WTC11 (cell line): Measurements from ENCODE around the gene PTPN6.

ENCODE experiments used
- JUN ChIP-seq: sonication (generic); formaldehyde crosslinking; IDR thresholded peaks from 2 replicates; pipeline ENCODE4 v1.8.0; 2023; ENCODE audit warnings: mild to moderate bottlenecking, missing genetic modification reagents
- TF ChIP-seq, protein P1 (sequence below): sonication (generic); formaldehyde crosslinking; IDR thresholded peaks from 2 replicates; pipeline ENCODE4 v1.8.1; 2023; ENCODE audit warnings: mild to moderate bottlenecking, missing genetic modification reagents, moderate library complexity
- TF ChIP-seq, protein P2 (sequence below): fragments of 200-600 bp; IDR thresholded peaks from 2 replicates; pipeline ENCODE4 v1.8.0; 2022; ENCODE audit warnings: antibody characterized with exemption
- TF ChIP-seq, protein P3 (sequence below): sonication (generic); formaldehyde crosslinking; IDR thresholded peaks from 2 replicates; pipeline ENCODE4 v1.8.0; 2022; ENCODE audit warnings: mild to moderate bottlenecking, missing genetic modification reagents

DNA sequence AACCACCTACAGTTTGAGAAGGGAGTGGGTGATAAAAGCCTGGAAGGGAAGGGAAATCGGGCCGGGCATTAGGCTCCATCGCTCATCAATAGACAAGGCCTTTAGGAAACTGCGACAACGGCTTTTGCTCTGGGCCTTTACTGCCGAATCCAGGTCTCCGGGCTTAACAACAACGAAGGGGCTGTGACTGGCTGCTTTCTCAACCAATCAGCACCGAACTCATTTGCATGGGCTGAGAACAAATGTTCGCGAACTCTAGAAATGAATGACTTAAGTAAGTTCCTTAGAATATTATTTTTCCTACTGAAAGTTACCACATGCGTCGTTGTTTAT is 7.8 kb upstream of the PTPN6 start:
- TF ChIP-seq, protein P1, sequence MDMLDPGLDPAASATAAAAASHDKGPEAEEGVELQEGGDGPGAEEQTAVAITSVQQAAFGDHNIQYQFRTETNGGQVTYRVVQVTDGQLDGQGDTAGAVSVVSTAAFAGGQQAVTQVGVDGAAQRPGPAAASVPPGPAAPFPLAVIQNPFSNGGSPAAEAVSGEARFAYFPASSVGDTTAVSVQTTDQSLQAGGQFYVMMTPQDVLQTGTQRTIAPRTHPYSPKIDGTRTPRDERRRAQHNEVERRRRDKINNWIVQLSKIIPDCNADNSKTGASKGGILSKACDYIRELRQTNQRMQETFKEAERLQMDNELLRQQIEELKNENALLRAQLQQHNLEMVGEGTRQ (CRISPR knock-in tag) = no peak
- TF ChIP-seq JUN (CRISPR knock-in tag) = no peak
- TF ChIP-seq, protein P2, sequence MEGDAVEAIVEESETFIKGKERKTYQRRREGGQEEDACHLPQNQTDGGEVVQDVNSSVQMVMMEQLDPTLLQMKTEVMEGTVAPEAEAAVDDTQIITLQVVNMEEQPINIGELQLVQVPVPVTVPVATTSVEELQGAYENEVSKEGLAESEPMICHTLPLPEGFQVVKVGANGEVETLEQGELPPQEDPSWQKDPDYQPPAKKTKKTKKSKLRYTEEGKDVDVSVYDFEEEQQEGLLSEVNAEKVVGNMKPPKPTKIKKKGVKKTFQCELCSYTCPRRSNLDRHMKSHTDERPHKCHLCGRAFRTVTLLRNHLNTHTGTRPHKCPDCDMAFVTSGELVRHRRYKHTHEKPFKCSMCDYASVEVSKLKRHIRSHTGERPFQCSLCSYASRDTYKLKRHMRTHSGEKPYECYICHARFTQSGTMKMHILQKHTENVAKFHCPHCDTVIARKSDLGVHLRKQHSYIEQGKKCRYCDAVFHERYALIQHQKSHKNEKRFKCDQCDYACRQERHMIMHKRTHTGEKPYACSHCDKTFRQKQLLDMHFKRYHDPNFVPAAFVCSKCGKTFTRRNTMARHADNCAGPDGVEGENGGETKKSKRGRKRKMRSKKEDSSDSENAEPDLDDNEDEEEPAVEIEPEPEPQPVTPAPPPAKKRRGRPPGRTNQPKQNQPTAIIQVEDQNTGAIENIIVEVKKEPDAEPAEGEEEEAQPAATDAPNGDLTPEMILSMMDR = no peak
- TF ChIP-seq, protein P3, sequence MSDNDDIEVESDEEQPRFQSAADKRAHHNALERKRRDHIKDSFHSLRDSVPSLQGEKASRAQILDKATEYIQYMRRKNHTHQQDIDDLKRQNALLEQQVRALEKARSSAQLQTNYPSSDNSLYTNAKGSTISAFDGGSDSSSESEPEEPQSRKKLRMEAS (CRISPR knock-in tag) = no peak
